A549 (cell line): ENCODE measurements around the gene TNN.

Source experiments
- CTCF ChIP-seq: fragments of >200 bp; sonication (Bioruptor Twin); formaldehyde crosslinking; IDR thresholded peaks from 3 replicates; pipeline ENCODE4 v1.5.1; 2016
- EHMT2 ChIP-seq: fragments of 200-600 bp; sonication (generic); IDR thresholded peaks from 2 replicates; pipeline ENCODE4 v1.6.1; 2016; ENCODE audit warnings: antibody characterized with exemption, low read depth, mild to moderate bottlenecking, moderate library complexity
- ESRRA ChIP-seq: fragments of 150-350 bp; IDR thresholded peaks from 2 replicates; pipeline ENCODE4 v1.6.1; 2014; ENCODE audit warnings: mild to moderate bottlenecking, low read length, borderline replicate concordance
- JUN ChIP-seq, 2 experiments: fragments of >200 bp; sonication (Bioruptor Twin); formaldehyde crosslinking; IDR thresholded peaks; 2 replicates in 1 of 2; 3 replicates in 1 of 2; pipeline ENCODE4 v1.6.1; 2016 to 2017
- KDM1A ChIP-seq: fragments of 200-600 bp; sonication (generic); IDR thresholded peaks from 2 replicates; pipeline ENCODE4 v1.6.1; 2016; ENCODE audit warnings: low read depth, mild to moderate bottlenecking
- POLR2A ChIP-seq: IDR thresholded peaks from 2 replicates; pipeline ENCODE4 v1.6.1; 2012; ENCODE audit warnings: mild to moderate bottlenecking, low read length
- REST ChIP-seq: fragments of 200-600 bp; sonication (generic); IDR thresholded peaks from 2 replicates; pipeline ENCODE4 v1.6.1; 2016; ENCODE audit warnings: antibody characterized with exemption, mild to moderate bottlenecking, moderate library complexity

- TF ChIP-seq CTCF (no peak), REST (no peak), ESRRA (no peak), POLR2A (no peak), JUN (IDR thresholded peaks at IDR 0.05) (no peak), EHMT2 (no peak), KDM1A (no peak)
Measured at GRCh38 chr1:175148068-175148467, 80.4 kb downstream of the TNN start.
